HEK293T (cell line): ENCODE results near the gene COL24A1.
"Not testable (repeated sequence)": the region's sequence is repeated elsewhere in the genome, so short reads cannot be mapped to it uniquely, and the experiment has no call there.

Experiments used
- CTCF ChIA-PET: fragments of 350-600 bp; formaldehyde crosslinking; extraction: SDS; loops from one replicate; lab custom pipeline; 2021; ENCODE audit warnings: antibody characterized with exemption, inconsistent platforms; lab: Yijun Ruan, JAX
- POLR2A ChIA-PET: fragments of 350-600 bp; formaldehyde crosslinking; extraction: SDS; loops from one replicate; lab custom pipeline; 2020; ENCODE audit warnings: antibody characterized with exemption, inconsistent platforms; lab: Yijun Ruan, JAX
- DNase-seq: peaks from one replicate; pipeline ENCODE4 v3.0.0; 2012; ENCODE audit warnings: mixed read lengths; ENCODE audit errors: extremely low spot score
- ARNT ChIP-seq: fragments of 450-650 bp; IDR thresholded peaks from 2 replicates; pipeline ENCODE4 v1.6.1; 2017; ENCODE audit warnings: mild to moderate bottlenecking
- BHLHE40 ChIP-seq: fragments of 450-650 bp; IDR thresholded peaks from 2 replicates; pipeline ENCODE4 v1.6.1; 2016; ENCODE audit warnings: mild to moderate bottlenecking, moderate library complexity, borderline replicate concordance
- CTBP1 ChIP-seq: fragments of 450-650 bp; IDR thresholded peaks from 2 replicates; pipeline ENCODE4 v1.6.1; 2016; ENCODE audit warnings: borderline replicate concordance
- ELF4 ChIP-seq: fragments of 450-650 bp; IDR thresholded peaks from 2 replicates; pipeline ENCODE4 v1.6.1; 2017; ENCODE audit warnings: antibody characterized with exemption
- FOXA1 ChIP-seq: fragments of 450-650 bp; IDR thresholded peaks from 2 replicates; pipeline ENCODE4 v1.6.1; 2016; ENCODE audit warnings: mild to moderate bottlenecking
- FOXK2 ChIP-seq: fragments of 450-650 bp; IDR thresholded peaks from 2 replicates; pipeline ENCODE4 v1.6.1; 2016; ENCODE audit warnings: mild to moderate bottlenecking
- FOXM1 ChIP-seq: fragments of 450-650 bp; IDR thresholded peaks from 2 replicates; pipeline ENCODE4 v1.6.1; 2017; ENCODE audit warnings: mild to moderate bottlenecking, borderline replicate concordance
- HDGF ChIP-seq: fragments of 450-650 bp; IDR thresholded peaks from 2 replicates; pipeline ENCODE4 v1.6.1; 2017; ENCODE audit warnings: antibody characterized with exemption, borderline replicate concordance
- L3MBTL2 ChIP-seq: fragments of 450-650 bp; conservative IDR thresholded peaks from 2 replicates; pipeline ENCODE4 v1.6.1; 2016; ENCODE audit warnings: mild to moderate bottlenecking
- LEF1 ChIP-seq: fragments of 450-650 bp; IDR thresholded peaks from 2 replicates; pipeline ENCODE4 v1.6.1; 2017; ENCODE audit warnings: mild to moderate bottlenecking, borderline replicate concordance
- NFRKB ChIP-seq: fragments of 450-650 bp; IDR thresholded peaks from 2 replicates; pipeline ENCODE4 v1.6.1; 2016; ENCODE audit warnings: mild to moderate bottlenecking, moderate library complexity
- SP1 ChIP-seq: fragments of 450-650 bp; IDR thresholded peaks from 2 replicates; pipeline ENCODE4 v1.6.1; 2017
- SUZ12 ChIP-seq: fragments of 450-650 bp; IDR thresholded peaks from 2 replicates; pipeline ENCODE4 v1.6.1; 2016; ENCODE audit warnings: mild to moderate bottlenecking
- TARDBP ChIP-seq: fragments of 450-650 bp; IDR thresholded peaks from 2 replicates; pipeline ENCODE4 v1.6.1; 2016
- ZNF384 ChIP-seq: fragments of 450-650 bp; IDR thresholded peaks from 2 replicates; pipeline ENCODE4 v1.6.1; 2016
- TF ChIP-seq, protein P1 (sequence below): fragments of 450-650 bp; IDR thresholded peaks from 2 replicates; pipeline ENCODE4 v1.6.1; 2016

Gene COL24A1

GRCh38 chr1:85806236-85806965, 350.2 kb downstream of the COL24A1 start:
- CTCF ChIA-PET, result no interaction called here
- DNase-seq, result no peak
- TF ChIP-seq L3MBTL2 (no peak), ELF4 (no peak), SP1 (no peak), BHLHE40 (no peak), SUZ12 (no peak), LEF1 (no peak), FOXM1 (no peak), ZNF384 (no peak), NFRKB (no peak), FOXK2 (no peak), ARNT (no peak), CTBP1 (no peak), FOXA1 (no peak), TARDBP (no peak)
- TF ChIP-seq, protein P1, sequence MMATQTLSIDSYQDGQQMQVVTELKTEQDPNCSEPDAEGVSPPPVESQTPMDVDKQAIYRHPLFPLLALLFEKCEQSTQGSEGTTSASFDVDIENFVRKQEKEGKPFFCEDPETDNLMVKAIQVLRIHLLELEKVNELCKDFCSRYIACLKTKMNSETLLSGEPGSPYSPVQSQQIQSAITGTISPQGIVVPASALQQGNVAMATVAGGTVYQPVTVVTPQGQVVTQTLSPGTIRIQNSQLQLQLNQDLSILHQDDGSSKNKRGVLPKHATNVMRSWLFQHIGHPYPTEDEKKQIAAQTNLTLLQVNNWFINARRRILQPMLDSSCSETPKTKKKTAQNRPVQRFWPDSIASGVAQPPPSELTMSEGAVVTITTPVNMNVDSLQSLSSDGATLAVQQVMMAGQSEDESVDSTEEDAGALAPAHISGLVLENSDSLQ, result no peak
- POLR2A ChIA-PET, result no interaction called here

- CTCF ChIA-PET, result no interaction called here
- TF ChIP-seq LEF1 (no peak), FOXM1 (no peak), ARNT (no peak), NFRKB (no peak), FOXK2 (no peak), BHLHE40 (no peak), FOXA1 (no peak)
- POLR2A ChIA-PET, result no interaction called here
- no peak for DNase-seq
These were observed 355.1 kb downstream of the COL24A1 start for GRCh38 chr1:85801520-85801919.

- CTCF ChIA-PET, result no interaction called here
- TF ChIP-seq BHLHE40, result no peak
- TF ChIP-seq HDGF, result no peak
- TF ChIP-seq SUZ12, result no peak
- no peak for TF ChIP-seq ARNT
- no peak for TF ChIP-seq TARDBP
- no peak for TF ChIP-seq ELF4
- no peak for TF ChIP-seq CTBP1
- no peak for TF ChIP-seq L3MBTL2
- TF ChIP-seq NFRKB, result no peak
- TF ChIP-seq FOXK2, result no peak
- TF ChIP-seq, protein P1, result no peak
- TF ChIP-seq SP1, result no peak
- no peak for TF ChIP-seq LEF1
- TF ChIP-seq FOXA1, result no peak
- TF ChIP-seq FOXM1, result no peak
- no peak for TF ChIP-seq ZNF384
- DNase-seq, result no peak
- POLR2A ChIA-PET, result no interaction called here
These were observed 356.8 kb downstream of the COL24A1 start for GRCh38 chr1:85799737-85800136.

- CTCF ChIA-PET, result no interaction called here
- DNase-seq, result no peak
- TF ChIP-seq CTBP1, result no peak
- TF ChIP-seq TARDBP, result no peak
- POLR2A ChIA-PET, result no interaction called here
These were observed 358.2 kb downstream of the COL24A1 start for GRCh38 chr1:85798419-85798818.

DNA sequence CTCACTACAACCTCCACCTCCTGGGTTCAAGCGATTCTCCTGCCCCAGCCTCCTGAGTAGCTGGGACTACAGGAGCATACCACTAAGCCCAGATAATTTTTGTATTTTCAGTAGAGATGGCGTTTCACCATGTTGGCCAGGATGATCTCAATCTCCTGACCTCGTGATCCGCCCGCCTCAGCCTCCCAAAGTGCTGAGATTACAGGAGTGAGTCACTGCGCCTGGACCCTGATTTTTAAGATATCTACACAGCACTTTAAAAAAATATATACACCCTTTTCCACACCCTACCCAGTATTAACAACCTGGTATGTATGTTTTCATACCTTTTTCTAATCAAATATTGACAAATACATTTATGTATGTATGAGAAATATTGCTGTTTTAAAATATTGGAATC, 379.6 kb downstream of the COL24A1 start:
- CTCF ChIA-PET, DNase-seq, POLR2A ChIA-PET: not testable (repeated sequence)

DNA sequence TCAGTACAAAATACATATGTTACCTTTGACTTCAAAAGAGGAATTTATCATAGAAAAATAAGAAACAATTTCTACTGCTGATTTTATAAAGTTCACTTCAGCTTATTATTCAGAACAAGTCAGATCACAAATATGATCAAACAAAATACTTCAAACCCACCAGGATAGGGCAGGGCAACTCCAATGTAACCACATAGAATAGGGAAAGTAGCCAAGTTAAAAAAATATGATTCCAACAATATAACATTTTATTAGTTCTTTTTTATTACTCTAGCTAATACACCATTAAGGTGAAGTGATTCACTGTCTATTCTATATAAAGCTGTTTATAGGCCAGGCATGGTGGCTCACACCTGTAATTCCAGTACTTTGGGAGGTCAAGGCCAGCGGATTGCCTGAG, 393.8 kb downstream of the COL24A1 start:
- DNase-seq, result no peak
- ChIA-PET CTCF (no interaction called here), POLR2A (no interaction called here)
- TF ChIP-seq, protein P1, result no peak
- TF ChIP-seq FOXM1 (no peak), FOXK2 (no peak), ARNT (no peak), LEF1 (no peak), SUZ12 (no peak), TARDBP (no peak), L3MBTL2 (no peak), FOXA1 (no peak), ELF4 (no peak), ZNF384 (no peak)

- ChIA-PET CTCF (no interaction called here), POLR2A (no interaction called here)
- DNase-seq, result no peak
- TF ChIP-seq LEF1, result no peak
- TF ChIP-seq, protein P1, result no peak
- TF ChIP-seq ELF4, result no peak
- no peak for TF ChIP-seq FOXA1
- no peak for TF ChIP-seq TARDBP
- no peak for TF ChIP-seq FOXM1
These were observed 399.7 kb downstream of the COL24A1 start for GRCh38 chr1:85756864-85757263.
